Effector memory CD4-positive, alpha-beta T cell (primary cell): ENCODE measurements around the gene SLC25A39.

Experiments used
- DNase-seq, 3 donors: peaks; one replicate each; pipeline ENCODE4 v3.0.0-alpha.2; 2020
- H3K27ac ChIP-seq: 2 replicates; pipeline ENCODE4 v1.7.0; 2013; ENCODE audit warnings: mild to moderate bottlenecking, low read length, moderate library complexity; ENCODE audit not compliant: insufficient read depth, poor library complexity, severe bottlenecking
- H3K27me3 ChIP-seq: replicated peaks from 2 replicates; pipeline ENCODE4 v1.7.0; 2013; ENCODE audit warnings: mild to moderate bottlenecking, low read length; ENCODE audit not compliant: insufficient read depth, control insufficient read depth, poor library complexity, severe bottlenecking
- H3K36me3 ChIP-seq: 2 replicates; pipeline ENCODE4 v1.7.0; 2013; ENCODE audit warnings: mild to moderate bottlenecking, low read length, moderate library complexity; ENCODE audit not compliant: control insufficient read depth, insufficient read depth
- H3K4me1 ChIP-seq: 2 replicates; pipeline ENCODE4 v1.7.0; 2013; ENCODE audit warnings: low read length, mild to moderate bottlenecking; ENCODE audit not compliant: control insufficient read depth, insufficient read depth, poor library complexity, severe bottlenecking
- H3K4me3 ChIP-seq: 2 replicates; pipeline ENCODE4 v1.7.0; 2013; ENCODE audit warnings: low read length, low read depth, mild to moderate bottlenecking; ENCODE audit not compliant: insufficient read depth, poor library complexity, severe bottlenecking
- H3K9me3 ChIP-seq: 2 replicates; pipeline ENCODE4 v1.7.0; 2013; ENCODE audit warnings: mild to moderate bottlenecking, low read length, moderate library complexity; ENCODE audit not compliant: control insufficient read depth

Gene SLC25A39

DNA sequence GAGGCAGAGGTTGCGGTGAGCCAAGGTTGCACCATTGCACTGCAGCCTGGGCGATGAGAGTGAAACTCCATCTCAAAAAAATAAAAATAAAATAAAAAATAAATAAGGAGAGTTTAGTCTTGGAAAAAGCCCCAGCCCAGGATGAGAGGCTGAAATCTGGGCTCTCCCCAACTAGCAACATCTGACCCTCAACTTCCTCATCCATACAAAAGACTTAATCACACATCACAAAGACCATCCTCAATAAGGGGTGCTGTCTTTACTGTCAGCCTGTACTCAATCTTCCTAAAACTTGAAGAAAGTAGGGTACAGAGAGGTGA is 45.3 kb downstream of the SLC25A39 start:
- H3K9me3 ChIP-seq = no peaks in the 10 kb centered on the region
- no peak for DNase-seq
- H3K36me3 ChIP-seq = no peaks in the 10 kb centered on the region
- H3K27ac ChIP-seq = no peak overlapping the region
- H3K4me3 ChIP-seq = no peak overlapping the region
- H3K27me3 ChIP-seq = no peaks in the 10 kb centered on the region
- H3K4me1 ChIP-seq = no peaks in the 10 kb centered on the region

DNA sequence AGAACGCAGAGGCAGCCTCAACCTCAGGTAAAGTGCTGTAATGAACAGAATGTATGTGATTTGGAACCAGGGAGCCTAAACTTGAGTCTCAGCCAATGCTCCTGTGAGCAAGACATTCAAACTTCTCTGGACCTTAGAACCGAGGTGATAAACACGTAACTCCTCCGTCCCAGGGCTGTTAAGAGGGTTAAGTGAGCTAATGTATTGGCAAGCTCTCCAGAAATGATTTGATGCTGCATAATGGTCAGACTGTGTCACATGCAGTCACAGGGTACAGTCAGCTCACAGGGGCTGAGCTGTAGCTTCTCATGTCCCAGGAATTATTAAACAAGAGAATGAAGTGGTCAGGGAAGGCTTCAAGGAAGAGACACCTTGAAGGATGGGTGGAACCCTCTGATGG is 46.6 kb downstream of the SLC25A39 start:
- H3K36me3 ChIP-seq = no peaks in the 10 kb centered on the region
- H3K27me3 ChIP-seq = no peaks in the 10 kb centered on the region
- no peak overlapping the region for H3K27ac ChIP-seq
- H3K4me1 ChIP-seq = no peaks in the 10 kb centered on the region
- H3K9me3 ChIP-seq = no peaks in the 10 kb centered on the region
- no peak for DNase-seq
- no peak overlapping the region for H3K4me3 ChIP-seq

- H3K9me3 ChIP-seq = no peaks in the 10 kb centered on the region
Measured at GRCh38 chr17:44273607-44274006, 51.0 kb downstream of the SLC25A39 start.

GRCh38 chr17:44272954-44273353 is 51.7 kb downstream of the SLC25A39 start:
- H3K27ac ChIP-seq = no peak overlapping the region
- H3K27me3 ChIP-seq = no peaks in the 10 kb centered on the region
- H3K4me1 ChIP-seq = no peaks in the 10 kb centered on the region
- DNase-seq = no peak
- H3K4me3 ChIP-seq = no peak overlapping the region
- H3K9me3 ChIP-seq = no peaks in the 10 kb centered on the region
- H3K36me3 ChIP-seq = no peaks in the 10 kb centered on the region

More at GRCh38 chr17:44273607-44274006, 51.0 kb downstream of the SLC25A39 start:
- Histone ChIP-seq H3K36me3 (no peaks in the 10 kb centered on the region), H3K4me1 (no peaks in the 10 kb centered on the region), H3K27ac (no peak overlapping the region), H3K27me3 (no peaks in the 10 kb centered on the region), H3K4me3 (no peak overlapping the region)
- no peak for DNase-seq

GRCh38 chr17:44272321-44272951 is 52.2 kb downstream of the SLC25A39 start:
- Histone ChIP-seq H3K9me3 (no peaks in the 10 kb centered on the region), H3K27ac (no peak overlapping the region), H3K36me3 (no peaks in the 10 kb centered on the region), H3K4me3 (no peak overlapping the region), H3K4me1 (no peaks in the 10 kb centered on the region), H3K27me3 (no peaks in the 10 kb centered on the region)
- DNase-seq = no peak
